ENCODE data around the gene ZNF605. TPM values are rescaled to one million over a fixed set of nuclear protein-coding genes. Genes with fewer than 3 reads are reported as not detected.

ZNF605 gene
- total and polyA plus RNA-seq, 4 donors, result 2.1 to 17.3 (median 7.3) TPM

DNA sequence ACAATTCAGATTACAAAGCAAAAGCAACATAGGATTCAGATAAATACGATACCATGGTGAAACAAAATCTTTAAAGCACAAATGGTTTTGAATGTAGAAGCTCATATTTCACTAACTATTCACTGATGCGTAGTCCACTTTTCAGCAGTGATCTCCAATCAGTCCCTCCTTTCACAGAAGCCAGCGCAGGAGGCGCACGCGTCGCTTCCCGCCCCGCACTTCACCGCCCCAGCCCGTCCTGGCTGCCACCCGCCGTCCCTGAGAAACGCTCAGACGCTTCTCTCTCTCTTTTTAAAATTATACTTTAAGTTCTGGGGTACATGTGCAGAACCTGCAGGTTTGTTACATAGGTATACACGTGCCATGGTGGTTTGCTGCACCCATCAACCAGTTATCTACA is 48.9 kb downstream of the ZNF605 start:
- Histone ChIP-seq H3K9ac (ENCODE audit: insufficient read depth in 1 of 2, low read length in 2 of 2) (no peak overlapping the region), H3K36me3 (ENCODE audit: control insufficient read depth in 4 of 4, insufficient read depth in 4 of 4, low read length in 4 of 4) (no peaks in the 10 kb centered on the region), H3K4me1 (ENCODE audit: control insufficient read depth in 5 of 5, insufficient read depth in 5 of 5, low read length in 5 of 5) (peaks cover 0 to 9% (median 0%) of the 10 kb centered on the region in 5 donors), H3K27me3 (ENCODE audit: control insufficient read depth in 3 of 3, insufficient read depth in 3 of 3, low read length in 2 of 3) (peaks cover 0 to 24% (median 16%) of the 10 kb centered on the region in 3 donors), H3K9me3 (ENCODE audit: control insufficient read depth in 4 of 4, insufficient read depth in 3 of 4, low read length in 3 of 4) (peaks cover 0 to 13% (median 4%) of the 10 kb centered on the region in 4 donors), H3K27ac (ENCODE audit: low read depth in 1 of 2, low read length in 1 of 2) (no peak overlapping the region), H3K4me3 (no peak overlapping the region)
- ATAC-seq (ENCODE audit: insufficient read depth, low FRiP score), result no peak
- no peak for DNase-seq
- 25 to 28% methylated on average over 16 of the region's 16 CpGs for WGBS, 2 donors
- TF ChIP-seq CTCF (IDR thresholded peaks at IDR 0.05; ENCODE audit: control extremely low read depth, extremely low read depth), result no peak

DNA sequence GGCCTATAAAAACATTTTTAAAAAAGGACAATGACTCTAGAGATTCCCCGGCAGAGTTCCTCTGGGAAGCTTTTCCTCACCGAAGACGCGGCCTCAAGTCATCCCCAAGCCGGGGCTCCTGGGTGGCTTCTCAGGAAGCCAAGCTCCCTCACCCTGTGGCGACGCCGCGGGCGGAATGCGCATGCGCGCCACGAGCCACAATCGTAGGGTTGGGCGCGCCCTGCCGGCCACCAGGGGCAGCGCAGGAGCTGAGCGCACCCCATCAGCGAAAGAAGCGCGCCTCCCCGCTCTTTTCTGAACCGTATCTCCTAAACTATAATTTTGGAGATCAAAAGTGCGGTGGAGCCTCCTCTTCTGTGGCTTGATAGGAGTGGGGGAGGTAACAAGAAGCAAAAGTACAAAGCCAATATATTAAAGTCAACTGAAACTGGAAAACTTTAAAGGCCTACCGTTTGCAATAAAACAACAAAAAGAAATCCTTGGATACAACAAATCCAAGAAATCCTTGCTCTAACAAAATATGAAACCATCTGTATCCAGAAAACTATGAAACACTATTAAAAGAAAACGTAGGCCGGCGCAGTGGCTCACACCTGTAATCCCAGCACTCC is 51.3 kb downstream of the ZNF605 start:
- WGBS, 2 donors, result 7 to 11% methylated on average over 30 of the region's 30 CpGs
- Histone ChIP-seq H3K4me3 (no peak overlapping the region), H3K4me1 (ENCODE audit: control insufficient read depth in 5 of 5, insufficient read depth in 5 of 5, low read length in 5 of 5) (peaks cover 0 to 9% (median 0%) of the 10 kb centered on the region in 5 donors), H3K9ac (ENCODE audit: insufficient read depth in 1 of 2, low read length in 2 of 2) (no peak overlapping the region), H3K27ac (ENCODE audit: low read depth in 1 of 2, low read length in 1 of 2) (no peak overlapping the region), H3K9me3 (ENCODE audit: control insufficient read depth in 4 of 4, insufficient read depth in 3 of 4, low read length in 3 of 4) (peaks cover 0 to 11% (median 0%) of the 10 kb centered on the region in 4 donors), H3K27me3 (ENCODE audit: control insufficient read depth in 3 of 3, insufficient read depth in 3 of 3, low read length in 2 of 3) (peaks cover 0 to 24% (median 16%) of the 10 kb centered on the region in 3 donors), H3K36me3 (ENCODE audit: control insufficient read depth in 4 of 4, insufficient read depth in 4 of 4, low read length in 4 of 4) (no peaks in the 10 kb centered on the region)
- DNase-seq (peak; percentile 55 to 68 (median 61)), ATAC-seq (ENCODE audit: insufficient read depth, low FRiP score) (no peak)
- TF ChIP-seq CTCF (IDR thresholded peaks at IDR 0.05; ENCODE audit: control extremely low read depth, extremely low read depth), result peak; percentile 70

DNA sequence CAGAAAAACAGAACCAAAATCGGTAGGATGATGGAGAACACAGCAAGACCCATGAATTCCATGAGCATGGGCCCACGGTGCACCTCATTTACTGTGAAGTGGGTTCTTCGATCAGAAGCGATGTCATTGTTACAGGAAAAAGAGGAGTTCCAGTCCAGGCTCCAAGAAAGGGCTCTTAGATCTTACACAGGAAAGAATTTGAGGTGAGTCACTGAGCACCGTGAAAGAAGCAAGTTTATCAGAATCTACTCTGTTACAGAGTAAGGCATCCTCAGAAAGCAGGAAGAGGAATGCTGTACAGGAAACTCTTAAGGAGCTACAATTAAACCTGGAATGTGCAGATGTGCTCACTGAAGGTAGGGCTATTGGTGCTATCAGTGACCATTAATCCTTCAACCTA is 57.1 kb downstream of the ZNF605 start:
- no peak for TF ChIP-seq CTCF (IDR thresholded peaks at IDR 0.05; ENCODE audit: control extremely low read depth, extremely low read depth)
- Histone ChIP-seq H3K9ac (ENCODE audit: insufficient read depth in 1 of 2, low read length in 2 of 2) (no peak overlapping the region), H3K27me3 (ENCODE audit: control insufficient read depth in 3 of 3, insufficient read depth in 3 of 3, low read length in 2 of 3) (no peaks in the 10 kb centered on the region), H3K4me3 (no peak overlapping the region), H3K9me3 (ENCODE audit: control insufficient read depth in 4 of 4, insufficient read depth in 3 of 4, low read length in 3 of 4) (peaks cover 0 to 2% (median 0%) of the 10 kb centered on the region in 4 donors), H3K4me1 (ENCODE audit: control insufficient read depth in 5 of 5, insufficient read depth in 5 of 5, low read length in 5 of 5) (no peaks in the 10 kb centered on the region), H3K27ac (ENCODE audit: low read depth in 1 of 2, low read length in 1 of 2) (no peak overlapping the region), H3K36me3 (ENCODE audit: control insufficient read depth in 4 of 4, insufficient read depth in 4 of 4, low read length in 4 of 4) (no peaks in the 10 kb centered on the region)
- WGBS, 2 donors, result 79 to 90% methylated on average over 5 of the region's 5 CpGs
- ATAC-seq (ENCODE audit: insufficient read depth, low FRiP score) (no peak), DNase-seq (no peak)
